GM23338 (cell line): Measurements from ENCODE around the gene CTNNA2.

Experiments used
- CTCF ChIP-seq, 2 experiments: fragments of 200-600 bp in 1 of 2; sonication (generic) in 1 of 2; conservative IDR thresholded peaks; 2 replicates each; pipeline versions ENCODE4 v1.5.1 to v1.6.1; 2016 to 2017; ENCODE audit warnings: antibody characterized with exemption in 2 of 2, low read depth in 2 of 2, mild to moderate bottlenecking in 2 of 2, moderate library complexity in 1 of 2
- EZH2 ChIP-seq: fragments of 200-600 bp; sonication (generic); IDR thresholded peaks from one replicate; pipeline ENCODE4 v1.8.0; 2017; ENCODE audit warnings: antibody characterized with exemption, mild to moderate bottlenecking, low read depth; ENCODE audit not compliant: unreplicated experiment
- POLR2AphosphoS5 ChIP-seq: IDR thresholded peaks from 2 replicates; pipeline ENCODE4 v1.6.1; 2016; ENCODE audit warnings: antibody characterized with exemption, low read depth
- ZNF331 ChIP-seq: fragments of 250-450 bp; sonication (Bioruptor Pico); IDR thresholded peaks from 2 replicates; pipeline ENCODE4 v1.5.0; 2020; ENCODE audit warnings: low read depth, mild to moderate bottlenecking, moderate library complexity

- no peak for TF ChIP-seq CTCF (conservative IDR thresholded peaks at IDR 0.05; ENCODE audit: low read depth in 2 of 2)
- TF ChIP-seq POLR2AphosphoS5: no peak
- no peak for TF ChIP-seq EZH2
- no peak for TF ChIP-seq ZNF331
Observed at GRCh38 chr2:79981316-79981715, 468.5 kb downstream of the CTNNA2 start.
